T-helper 2 cell treated with Interferon-gamma antibody and Interleukin-4, amounts not matched to agents 5 μg/mL and 100 μg/mL, for 36 hours (primary cell): ENCODE results near the gene CST3.
A peak's percentile ranks its signal among the peaks of the same experiment; 100 is the strongest.
"Not testable (repeated sequence)": the region's sequence is repeated elsewhere in the genome, so short reads cannot be mapped to it uniquely, and the experiment has no call there.

Experiments used
- DNase-seq: peaks from one replicate; pipeline ENCODE4 v3.0.0; 2021; ENCODE audit warnings: low spot score
- H3K27ac Mint-ChIP-seq: one replicate; pipeline ENCODE4 v1.8.0; 2021; ENCODE audit warnings: mild to moderate bottlenecking, mixed read lengths
- H3K27me3 Mint-ChIP-seq: one replicate; pipeline ENCODE4 v1.8.0; 2021; ENCODE audit warnings: low read depth, mixed read lengths
- H3K36me3 Mint-ChIP-seq: one replicate; pipeline ENCODE4 v1.8.0; 2021; ENCODE audit warnings: low read depth, mixed read lengths
- H3K4me1 Mint-ChIP-seq: one replicate; pipeline ENCODE4 v1.8.0; 2021; ENCODE audit warnings: low read depth, mixed read lengths
- H3K4me3 Mint-ChIP-seq: one replicate; pipeline ENCODE4 v1.8.0; 2022; ENCODE audit warnings: mild to moderate bottlenecking, moderate library complexity, mixed read lengths
- H3K9me3 Mint-ChIP-seq: one replicate; pipeline ENCODE4 v1.8.0; 2021; ENCODE audit warnings: mixed read lengths

CST3 gene

GRCh38 chr20:23622839-23623343, 14.9 kb downstream of the CST3 start:
- H3K4me1 Mint-ChIP-seq: peaks cover 2% of the 10 kb centered on the region

GRCh38 chr20:23622401-23622800, 15.4 kb downstream of the CST3 start:
- H3K27me3 Mint-ChIP-seq, DNase-seq, H3K4me3 Mint-ChIP-seq, H3K27ac Mint-ChIP-seq, H3K9me3 Mint-ChIP-seq, H3K4me1 Mint-ChIP-seq, H3K36me3 Mint-ChIP-seq: not testable (repeated sequence)

More at GRCh38 chr20:23622839-23623343, 14.9 kb downstream of the CST3 start:
- no peak for DNase-seq
- Mint-ChIP-seq H3K4me3 (no peak overlapping the region), H3K36me3 (no peaks in the 10 kb centered on the region), H3K9me3 (no peaks in the 10 kb centered on the region), H3K27me3 (no peaks in the 10 kb centered on the region), H3K27ac (no peak overlapping the region)

GRCh38 chr20:23620670-23621386, 16.9 kb downstream of the CST3 start:
- not testable (repeated sequence) for H3K36me3 Mint-ChIP-seq, H3K27ac Mint-ChIP-seq, H3K27me3 Mint-ChIP-seq, H3K4me1 Mint-ChIP-seq, H3K4me3 Mint-ChIP-seq, H3K9me3 Mint-ChIP-seq, DNase-seq

- Mint-ChIP-seq H3K27me3 (no peaks in the 10 kb centered on the region), H3K4me3 (no peak overlapping the region), H3K27ac (no peak overlapping the region), H3K36me3 (no peaks in the 10 kb centered on the region), H3K9me3 (no peaks in the 10 kb centered on the region), H3K4me1 (no peaks in the 10 kb centered on the region)
- DNase-seq: no peak
These were observed 23.6 kb downstream of the CST3 start for GRCh38 chr20:23614163-23614562.

- no peaks in the 10 kb centered on the region for H3K27me3 Mint-ChIP-seq
- H3K27ac Mint-ChIP-seq: no peak overlapping the region
- H3K36me3 Mint-ChIP-seq: no peaks in the 10 kb centered on the region
- no peaks in the 10 kb centered on the region for H3K9me3 Mint-ChIP-seq
- no peak for DNase-seq
- H3K4me3 Mint-ChIP-seq: no peak overlapping the region
- H3K4me1 Mint-ChIP-seq: no peaks in the 10 kb centered on the region
These were observed 24.1 kb downstream of the CST3 start for GRCh38 chr20:23613676-23614075.

- no peaks in the 10 kb centered on the region for H3K4me1 Mint-ChIP-seq
- no peaks in the 10 kb centered on the region for H3K27me3 Mint-ChIP-seq
- no peak overlapping the region for H3K27ac Mint-ChIP-seq
- no peaks in the 10 kb centered on the region for H3K36me3 Mint-ChIP-seq
- H3K4me3 Mint-ChIP-seq: no peak overlapping the region
- DNase-seq: no peak
- no peaks in the 10 kb centered on the region for H3K9me3 Mint-ChIP-seq
These were observed 25.4 kb downstream of the CST3 start for GRCh38 chr20:23612396-23612795.

GRCh38 chr20:23609486-23610109, 28.2 kb downstream of the CST3 start:
- peaks cover 3% of the 10 kb centered on the region for H3K4me1 Mint-ChIP-seq

GRCh38 chr20:23608251-23608846, 29.4 kb downstream of the CST3 start:
- no peaks in the 10 kb centered on the region for H3K27me3 Mint-ChIP-seq
- H3K9me3 Mint-ChIP-seq: no peaks in the 10 kb centered on the region
- no peaks in the 10 kb centered on the region for H3K36me3 Mint-ChIP-seq
- DNase-seq: no peak
- no peak overlapping the region for H3K4me3 Mint-ChIP-seq
- peaks cover 3% of the 10 kb centered on the region for H3K4me1 Mint-ChIP-seq
- no peak overlapping the region for H3K27ac Mint-ChIP-seq

More at GRCh38 chr20:23609486-23610109, 28.2 kb downstream of the CST3 start:
- DNase-seq: no peak
- Mint-ChIP-seq H3K4me3 (no peak overlapping the region), H3K27ac (no peak overlapping the region), H3K9me3 (no peaks in the 10 kb centered on the region), H3K27me3 (no peaks in the 10 kb centered on the region), H3K36me3 (no peaks in the 10 kb centered on the region)

GRCh38 chr20:23607497-23608245, 30.1 kb downstream of the CST3 start:
- no peak for DNase-seq
- Mint-ChIP-seq H3K27me3 (no peaks in the 10 kb centered on the region), H3K4me1 (peaks cover 3% of the 10 kb centered on the region), H3K27ac (no peak overlapping the region), H3K36me3 (no peaks in the 10 kb centered on the region), H3K4me3 (no peak overlapping the region), H3K9me3 (no peaks in the 10 kb centered on the region)

- Mint-ChIP-seq H3K4me3 (no peak overlapping the region), H3K27me3 (no peaks in the 10 kb centered on the region), H3K27ac (no peak overlapping the region), H3K9me3 (no peaks in the 10 kb centered on the region), H3K36me3 (no peaks in the 10 kb centered on the region), H3K4me1 (peaks cover 3% of the 10 kb centered on the region)
- peak; percentile 44 for DNase-seq
These were observed 31.1 kb downstream of the CST3 start for GRCh38 chr20:23606652-23607049.

- Mint-ChIP-seq H3K36me3 (no peaks in the 10 kb centered on the region), H3K27me3 (no peaks in the 10 kb centered on the region)
These were observed 31.7 kb downstream of the CST3 start, which contains the start of gene CST9 for GRCh38 chr20:23605867-23606651. Gene CST9, minus strand, starts transcription at chr20:23605917. Its CDS starts 53 bp downstream, at chr20:23605864.

GRCh38 chr20:23604306-23604705, 33.4 kb downstream of the CST3 start:
- no peak for DNase-seq
- H3K4me1 Mint-ChIP-seq: peaks cover 3% of the 10 kb centered on the region
- no peaks in the 10 kb centered on the region for H3K9me3 Mint-ChIP-seq
- H3K27ac Mint-ChIP-seq: no peak overlapping the region
- peaks cover 1% of the 10 kb centered on the region for H3K27me3 Mint-ChIP-seq
- no peak overlapping the region for H3K4me3 Mint-ChIP-seq
- no peaks in the 10 kb centered on the region for H3K36me3 Mint-ChIP-seq

More at GRCh38 chr20:23605867-23606651, 31.7 kb downstream of the CST3 start, which contains the start of gene CST9:
- H3K9me3 Mint-ChIP-seq: no peaks in the 10 kb centered on the region
- no peak for DNase-seq
- H3K27ac Mint-ChIP-seq: no peak within 1 kb of the TSS
- peaks cover 3% of the 10 kb centered on the region for H3K4me1 Mint-ChIP-seq
- no peak within 1 kb of the TSS for H3K4me3 Mint-ChIP-seq

- no peak overlapping the region for H3K27ac Mint-ChIP-seq
- H3K4me1 Mint-ChIP-seq: peaks cover 3% of the 10 kb centered on the region
- DNase-seq: no peak
- peaks cover 1% of the 10 kb centered on the region for H3K27me3 Mint-ChIP-seq
- no peak overlapping the region for H3K4me3 Mint-ChIP-seq
- H3K36me3 Mint-ChIP-seq: no peaks in the 10 kb centered on the region
- H3K9me3 Mint-ChIP-seq: no peaks in the 10 kb centered on the region
These were observed 34.4 kb downstream of the CST3 start for GRCh38 chr20:23603321-23603720.
